ENCODE data around the gene FASN.
"Not testable (repeated sequence)": the region's sequence is repeated elsewhere in the genome, so short reads cannot be mapped to it uniquely, and the experiment has no call there.

The FASN gene

GRCh38 chr17:82098169-82098938, at the start of gene FASN:
FASN (minus strand) TSS chr17:82098236; CDS start chr17:82096445, 1,791 bp downstream.
- peak; percentile 90 for DNase-seq (ENCODE audit: low spot score)

GRCh38 chr17:82146663-82147654, 48.9 kb upstream of the FASN start:
- DNase-seq (ENCODE audit: low spot score), result no peak

GRCh38 chr17:82145550-82146155, 47.6 kb upstream of the FASN start:
- DNase-seq (ENCODE audit: low spot score), result no peak

DNA sequence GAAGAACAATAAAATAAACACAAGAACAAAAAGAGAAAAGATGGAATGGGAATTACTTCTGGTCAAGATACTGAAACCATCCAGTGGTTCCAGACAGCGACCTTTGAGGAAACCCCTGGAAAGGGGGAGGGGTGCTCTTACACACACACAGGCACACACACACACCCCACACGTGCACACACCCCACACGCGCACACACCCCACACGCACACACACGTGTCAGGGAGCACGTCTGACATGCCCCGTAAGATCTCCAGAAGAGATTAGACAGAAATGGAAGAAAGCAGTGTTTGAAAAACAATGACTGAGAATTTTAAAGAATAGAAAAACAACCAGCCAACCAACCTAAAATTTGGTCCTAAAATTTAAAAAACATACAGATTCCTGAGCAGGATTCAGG, 45.3 kb upstream of the FASN start:
- no peak for DNase-seq (ENCODE audit: low spot score)

DNA sequence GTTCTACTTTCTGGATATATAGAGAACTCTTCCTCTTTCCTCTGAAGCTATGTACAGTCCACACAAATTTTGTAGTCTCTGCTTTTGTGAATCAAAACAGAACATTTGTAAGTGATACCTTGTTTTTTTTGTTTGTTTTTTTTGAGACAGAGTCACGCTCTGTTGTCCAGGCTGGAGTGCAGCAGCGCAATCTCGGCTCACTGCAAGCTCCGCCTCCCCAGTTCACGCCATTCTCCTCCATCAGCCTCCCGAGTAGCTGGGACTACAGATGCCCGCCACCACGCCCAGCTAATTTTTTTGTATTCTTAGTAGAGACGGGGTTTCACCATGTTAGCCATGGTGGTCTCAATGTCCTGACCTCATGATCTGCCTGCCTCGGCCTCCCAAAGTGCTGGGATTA, 41.9 kb upstream of the FASN start:
- DNase-seq (ENCODE audit: low spot score), result not testable (repeated sequence)

GRCh38 chr17:82138511-82138992, 40.5 kb upstream of the FASN start:
- DNase-seq (ENCODE audit: low spot score), result no peak

DNA sequence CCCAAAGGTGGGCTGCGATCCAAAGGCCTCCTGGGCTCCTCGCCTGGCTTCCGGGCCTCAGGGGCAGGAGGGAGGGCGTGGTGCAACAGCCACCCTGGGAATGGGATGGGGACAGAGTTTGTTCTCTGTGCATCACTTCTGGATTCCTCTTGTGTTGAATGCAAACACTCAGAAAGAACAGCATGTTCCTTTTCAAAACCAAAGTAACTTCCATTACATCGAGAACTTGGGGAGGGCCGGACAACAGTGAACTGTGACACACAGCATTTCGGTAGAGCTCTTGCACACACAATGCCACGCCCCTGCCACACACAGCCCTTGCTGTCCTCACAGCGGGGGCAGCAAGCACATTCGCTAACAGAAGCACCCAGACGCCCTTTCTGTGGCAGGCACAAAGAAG, 36.1 kb upstream of the FASN start:
- DNase-seq (ENCODE audit: low spot score), result no peak

DNA sequence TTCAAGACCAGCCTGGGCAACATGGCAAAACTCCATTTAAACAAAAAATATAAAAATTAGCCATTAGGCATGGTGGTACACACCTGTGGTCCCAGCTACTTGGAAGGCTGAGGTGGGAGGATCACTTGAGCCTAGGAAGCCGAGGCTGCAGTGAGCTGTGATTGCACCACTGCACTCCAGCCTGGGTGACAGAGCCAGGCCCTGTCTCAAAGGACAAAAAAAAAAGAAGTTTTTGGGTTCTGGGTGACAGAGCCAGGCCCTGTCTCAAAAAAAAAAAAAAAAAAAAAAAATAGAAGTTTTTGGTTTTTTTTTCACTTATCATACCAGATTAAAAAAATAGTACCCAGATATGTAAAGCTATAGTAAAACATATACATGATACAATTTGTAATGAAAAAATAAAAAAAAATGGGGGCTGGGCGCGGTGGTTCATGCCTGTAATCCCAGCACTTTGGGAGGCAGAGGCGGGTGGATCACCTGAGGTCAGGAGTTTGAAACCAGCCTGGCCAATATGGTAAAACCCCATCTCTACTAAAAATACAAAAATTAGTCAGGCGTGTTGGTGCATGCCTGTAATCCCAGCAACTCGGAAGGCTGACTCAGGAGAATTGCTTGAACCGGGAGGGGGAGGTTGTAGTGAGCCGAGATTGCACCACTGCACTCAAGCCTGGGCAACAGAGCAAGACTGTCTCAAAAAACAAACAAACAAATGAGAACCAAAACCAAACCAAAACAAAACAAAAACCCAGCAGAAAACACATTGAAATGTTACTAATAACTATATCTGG, 35.3 kb upstream of the FASN start:
- not testable (repeated sequence) for DNase-seq (ENCODE audit: low spot score)

DNA sequence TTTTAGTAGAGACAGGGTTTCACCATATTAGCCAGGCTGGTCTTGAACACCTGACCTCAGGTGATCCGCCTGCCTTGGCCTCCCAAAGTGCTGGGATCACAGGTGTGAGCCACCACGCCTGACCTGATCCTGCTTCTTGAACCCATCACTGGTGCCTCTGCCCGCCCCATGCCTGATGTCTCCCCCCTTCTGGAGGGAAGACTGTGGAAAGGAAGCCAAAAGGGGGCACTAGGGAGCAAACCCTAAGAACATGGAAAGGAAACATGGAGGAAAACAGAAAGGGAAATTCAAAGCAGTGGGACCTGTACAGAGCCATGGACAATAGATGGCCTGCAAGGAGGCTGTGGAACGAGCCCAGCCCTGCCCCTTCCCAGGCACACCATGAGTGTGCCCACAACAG, 31.1 kb upstream of the FASN start:
- DNase-seq (ENCODE audit: low spot score), result no peak

GRCh38 chr17:82128287-82128686, 30.3 kb upstream of the FASN start:
- DNase-seq (ENCODE audit: low spot score), result no peak

- no peak for DNase-seq (ENCODE audit: low spot score)
Measured at GRCh38 chr17:82127704-82128103, 29.7 kb upstream of the FASN start.

GRCh38 chr17:82127315-82127595, 29.2 kb upstream of the FASN start:
- DNase-seq (ENCODE audit: low spot score), result no peak

GRCh38 chr17:82126556-82127314, 28.7 kb upstream of the FASN start:
- peak; percentile 94 for DNase-seq (ENCODE audit: low spot score)

DNA sequence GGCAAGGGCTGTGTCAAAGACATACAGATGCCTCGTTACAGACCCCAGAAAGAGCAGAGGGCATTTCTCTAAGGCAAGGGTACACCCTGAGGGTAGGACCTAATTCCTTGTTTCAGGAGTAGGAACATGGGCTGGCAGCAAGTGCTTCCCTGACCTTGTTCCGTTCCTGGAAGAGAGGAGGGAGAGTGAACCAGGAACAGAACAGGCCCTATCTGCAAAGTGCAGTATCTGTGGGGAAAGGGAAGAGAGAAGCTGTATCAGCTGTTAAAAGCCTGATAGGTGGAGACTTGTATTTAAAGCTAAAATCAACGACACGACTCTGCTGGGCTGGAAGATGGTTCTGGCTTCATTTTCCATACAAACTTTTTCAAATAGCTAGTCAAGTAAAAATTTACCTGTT, 26.1 kb upstream of the FASN start:
- DNase-seq (ENCODE audit: low spot score), result no peak

DNA sequence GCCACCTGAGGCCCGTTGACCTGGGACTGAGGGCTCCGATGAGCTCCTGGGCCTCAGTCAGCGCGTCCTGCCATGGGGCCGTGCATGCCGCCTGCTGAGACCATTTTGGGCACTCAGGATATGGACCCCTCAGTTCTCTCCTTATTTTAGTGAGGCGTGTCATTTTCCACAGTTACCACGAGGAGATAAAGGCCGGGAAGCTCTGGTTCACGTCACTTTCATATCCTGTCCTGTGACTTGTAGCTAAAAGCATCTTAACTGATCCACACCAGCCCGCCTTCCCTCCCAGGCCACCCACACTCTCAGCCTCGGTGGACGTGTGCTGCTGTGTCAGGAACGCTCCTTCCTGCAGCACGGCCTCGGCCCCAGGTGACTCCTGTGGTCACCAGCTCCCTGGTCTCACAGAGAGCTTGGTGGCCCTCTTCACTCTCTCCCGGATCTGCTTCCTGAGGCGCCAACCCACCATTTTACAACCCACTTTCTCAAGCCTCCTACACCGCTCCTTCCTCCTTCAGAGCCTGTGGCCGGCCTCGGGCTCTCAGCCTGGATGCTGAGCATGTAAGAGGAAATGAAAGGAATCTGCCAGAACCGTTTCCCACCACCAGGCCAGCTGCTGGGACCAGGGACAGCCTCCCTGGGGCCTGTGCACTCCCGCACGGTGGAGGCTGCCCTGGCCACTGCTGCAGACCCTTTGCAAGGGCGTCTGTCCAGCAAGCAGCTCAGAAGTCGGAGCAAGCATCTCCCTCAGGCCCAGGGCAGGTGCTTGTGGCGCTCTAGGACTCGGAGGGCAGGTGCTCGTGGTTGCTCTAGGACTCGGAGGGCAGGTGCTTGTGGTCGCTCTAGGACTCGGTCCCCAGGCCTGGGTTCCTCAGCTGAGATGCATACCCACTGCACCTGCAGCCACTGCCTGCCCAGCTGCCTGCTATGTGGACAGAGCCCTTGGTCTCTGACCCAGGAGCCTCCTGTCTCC, 23.9 kb upstream of the FASN start:
- no peak for DNase-seq (ENCODE audit: low spot score)

GRCh38 chr17:82121246-82121645, 23.2 kb upstream of the FASN start:
- no peak for DNase-seq (ENCODE audit: low spot score)

DNA sequence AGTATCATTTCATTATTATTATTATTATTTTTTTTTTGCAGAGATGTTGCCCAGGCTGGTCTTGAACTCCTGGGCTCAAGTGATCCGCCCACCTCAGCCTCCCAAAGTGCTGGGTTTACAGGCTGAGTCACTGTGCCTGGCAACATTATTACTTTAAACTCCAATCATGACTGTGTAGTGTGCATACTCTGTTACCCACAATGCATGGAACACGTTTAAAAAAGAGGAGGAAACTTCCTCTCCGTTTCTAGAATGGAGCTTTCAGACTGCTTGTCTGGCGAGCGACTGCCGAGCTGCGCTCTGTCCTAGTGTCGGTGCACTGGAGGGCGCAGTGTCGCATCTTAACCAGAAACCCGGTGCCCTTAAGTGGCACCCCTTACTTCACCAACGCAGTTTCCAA, 22.1 kb upstream of the FASN start:
- no peak for DNase-seq (ENCODE audit: low spot score)

DNA sequence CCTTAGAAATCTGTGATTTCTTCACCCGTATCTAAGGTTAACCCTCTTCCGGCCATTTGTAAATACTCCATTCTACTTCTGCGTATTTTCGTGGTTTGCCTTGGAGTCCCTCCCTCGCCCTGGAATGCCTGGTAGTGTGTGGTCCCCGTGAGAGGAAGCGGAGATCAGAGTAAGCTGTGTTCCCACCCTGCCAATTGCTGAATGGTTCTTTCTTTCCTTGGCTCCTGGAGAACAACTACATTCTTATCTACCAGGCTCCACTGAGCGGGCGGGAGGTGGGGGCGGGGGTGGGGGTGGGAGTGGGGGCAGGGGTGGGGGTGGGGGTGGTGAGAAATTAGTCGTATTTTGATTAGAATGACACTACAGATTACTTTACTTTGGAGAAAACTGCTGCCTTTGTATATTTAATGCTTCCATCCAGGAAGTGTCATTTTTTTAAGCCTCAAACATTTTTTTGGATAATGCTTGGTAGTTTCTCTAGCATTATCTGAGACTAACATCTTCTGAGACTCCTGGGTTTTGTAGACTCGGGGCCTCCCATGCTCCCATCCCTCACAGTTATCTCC, 20.9 kb upstream of the FASN start:
- DNase-seq (ENCODE audit: low spot score), result no peak

GRCh38 chr17:82118168-82118814, 20.3 kb upstream of the FASN start:
- no peak for DNase-seq (ENCODE audit: low spot score)
